ENCODE results near the gene GSTA2.

DNA sequence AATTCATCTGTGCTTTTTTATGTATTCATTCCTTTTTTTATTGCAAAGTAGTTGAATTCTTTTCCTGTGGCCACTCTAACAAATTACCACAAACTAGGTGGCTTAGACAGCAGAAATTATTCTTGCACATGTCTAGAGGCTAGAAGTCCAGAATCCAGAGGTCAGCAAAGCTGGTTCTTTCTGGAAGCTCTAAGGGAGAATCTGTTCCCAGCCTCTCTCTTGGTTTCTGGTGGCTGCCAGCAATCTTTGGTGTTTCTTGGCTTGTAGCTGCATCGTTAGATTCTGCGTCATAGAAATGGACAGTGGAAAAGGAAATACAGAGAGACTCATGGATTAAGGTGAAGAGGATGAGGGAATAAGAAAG, 39.3 kb downstream of the GSTA2 start:
- TF ChIP-seq CTCF (IDR thresholded peaks at IDR 0.05) (no peak), ZNF121 (CRISPR knock-in tag; IDR thresholded peaks at IDR 0.05) (no peak), ATF1 (CRISPR knock-in tag; IDR thresholded peaks at IDR 0.05) (no peak), SMAD3 (CRISPR knock-in tag; IDR thresholded peaks at IDR 0.05; ENCODE audit: borderline replicate concordance) (no peak)
- TF ChIP-seq, protein P1, sequence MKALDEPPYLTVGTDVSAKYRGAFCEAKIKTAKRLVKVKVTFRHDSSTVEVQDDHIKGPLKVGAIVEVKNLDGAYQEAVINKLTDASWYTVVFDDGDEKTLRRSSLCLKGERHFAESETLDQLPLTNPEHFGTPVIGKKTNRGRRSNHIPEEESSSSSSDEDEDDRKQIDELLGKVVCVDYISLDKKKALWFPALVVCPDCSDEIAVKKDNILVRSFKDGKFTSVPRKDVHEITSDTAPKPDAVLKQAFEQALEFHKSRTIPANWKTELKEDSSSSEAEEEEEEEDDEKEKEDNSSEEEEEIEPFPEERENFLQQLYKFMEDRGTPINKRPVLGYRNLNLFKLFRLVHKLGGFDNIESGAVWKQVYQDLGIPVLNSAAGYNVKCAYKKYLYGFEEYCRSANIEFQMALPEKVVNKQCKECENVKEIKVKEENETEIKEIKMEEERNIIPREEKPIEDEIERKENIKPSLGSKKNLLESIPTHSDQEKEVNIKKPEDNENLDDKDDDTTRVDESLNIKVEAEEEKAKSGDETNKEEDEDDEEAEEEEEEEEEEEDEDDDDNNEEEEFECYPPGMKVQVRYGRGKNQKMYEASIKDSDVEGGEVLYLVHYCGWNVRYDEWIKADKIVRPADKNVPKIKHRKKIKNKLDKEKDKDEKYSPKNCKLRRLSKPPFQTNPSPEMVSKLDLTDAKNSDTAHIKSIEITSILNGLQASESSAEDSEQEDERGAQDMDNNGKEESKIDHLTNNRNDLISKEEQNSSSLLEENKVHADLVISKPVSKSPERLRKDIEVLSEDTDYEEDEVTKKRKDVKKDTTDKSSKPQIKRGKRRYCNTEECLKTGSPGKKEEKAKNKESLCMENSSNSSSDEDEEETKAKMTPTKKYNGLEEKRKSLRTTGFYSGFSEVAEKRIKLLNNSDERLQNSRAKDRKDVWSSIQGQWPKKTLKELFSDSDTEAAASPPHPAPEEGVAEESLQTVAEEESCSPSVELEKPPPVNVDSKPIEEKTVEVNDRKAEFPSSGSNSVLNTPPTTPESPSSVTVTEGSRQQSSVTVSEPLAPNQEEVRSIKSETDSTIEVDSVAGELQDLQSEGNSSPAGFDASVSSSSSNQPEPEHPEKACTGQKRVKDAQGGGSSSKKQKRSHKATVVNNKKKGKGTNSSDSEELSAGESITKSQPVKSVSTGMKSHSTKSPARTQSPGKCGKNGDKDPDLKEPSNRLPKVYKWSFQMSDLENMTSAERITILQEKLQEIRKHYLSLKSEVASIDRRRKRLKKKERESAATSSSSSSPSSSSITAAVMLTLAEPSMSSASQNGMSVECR (CRISPR knock-in tag; IDR thresholded peaks at IDR 0.05; ENCODE audit: borderline replicate concordance), result no peak
- TF ChIP-seq, protein P2, sequence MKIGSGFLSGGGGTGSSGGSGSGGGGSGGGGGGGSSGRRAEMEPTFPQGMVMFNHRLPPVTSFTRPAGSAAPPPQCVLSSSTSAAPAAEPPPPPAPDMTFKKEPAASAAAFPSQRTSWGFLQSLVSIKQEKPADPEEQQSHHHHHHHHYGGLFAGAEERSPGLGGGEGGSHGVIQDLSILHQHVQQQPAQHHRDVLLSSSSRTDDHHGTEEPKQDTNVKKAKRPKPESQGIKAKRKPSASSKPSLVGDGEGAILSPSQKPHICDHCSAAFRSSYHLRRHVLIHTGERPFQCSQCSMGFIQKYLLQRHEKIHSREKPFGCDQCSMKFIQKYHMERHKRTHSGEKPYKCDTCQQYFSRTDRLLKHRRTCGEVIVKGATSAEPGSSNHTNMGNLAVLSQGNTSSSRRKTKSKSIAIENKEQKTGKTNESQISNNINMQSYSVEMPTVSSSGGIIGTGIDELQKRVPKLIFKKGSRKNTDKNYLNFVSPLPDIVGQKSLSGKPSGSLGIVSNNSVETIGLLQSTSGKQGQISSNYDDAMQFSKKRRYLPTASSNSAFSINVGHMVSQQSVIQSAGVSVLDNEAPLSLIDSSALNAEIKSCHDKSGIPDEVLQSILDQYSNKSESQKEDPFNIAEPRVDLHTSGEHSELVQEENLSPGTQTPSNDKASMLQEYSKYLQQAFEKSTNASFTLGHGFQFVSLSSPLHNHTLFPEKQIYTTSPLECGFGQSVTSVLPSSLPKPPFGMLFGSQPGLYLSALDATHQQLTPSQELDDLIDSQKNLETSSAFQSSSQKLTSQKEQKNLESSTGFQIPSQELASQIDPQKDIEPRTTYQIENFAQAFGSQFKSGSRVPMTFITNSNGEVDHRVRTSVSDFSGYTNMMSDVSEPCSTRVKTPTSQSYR (CRISPR knock-in tag; IDR thresholded peaks at IDR 0.05), result no peak
